ENCODE measurements around the gene TP53BP2.

The TP53BP2 gene

GRCh38 chr1:223796210-223796609 lies 49.5 kb downstream of the TP53BP2 start:
- Histone ChIP-seq H2AFZ (ENCODE audit: low read depth, low read length) (no peak overlapping the region), H3K36me3 (replicated peaks; ENCODE audit: low read depth, low read length) (peaks cover 62% of the 10 kb centered on the region), H3K9me3 (ENCODE audit: insufficient read depth, low read length) (no peaks in the 10 kb centered on the region), H3K27me3 (ENCODE audit: low read depth, low read length) (no peaks in the 10 kb centered on the region), H3K27ac (ENCODE audit: low read length) (no peak overlapping the region), H3K4me3 (ENCODE audit: low read length) (no peak overlapping the region), H3K4me1 (ENCODE audit: low read length) (no peaks in the 10 kb centered on the region), H3K79me2 (ENCODE audit: low read length) (no peaks in the 10 kb centered on the region), H3K4me2 (ENCODE audit: low read length) (no peak overlapping the region), H4K20me1 (ENCODE audit: insufficient read depth, low read length) (no peaks in the 10 kb centered on the region), H3K9ac (ENCODE audit: low read length) (no peak overlapping the region)
- TF ChIP-seq EZH2phosphoT487 (IDR thresholded peaks at IDR 0.05; ENCODE audit: low read depth) (no peak), CTCF (IDR thresholded peaks at IDR 0.05; ENCODE audit: low read depth, low read length) (no peak)

- H3K79me2 ChIP-seq (ENCODE audit: low read length) = no peaks in the 10 kb centered on the region
- H3K4me3 ChIP-seq (ENCODE audit: low read length) = no peak overlapping the region
- no peak overlapping the region for H3K9ac ChIP-seq (ENCODE audit: low read length)
- no peak overlapping the region for H3K27ac ChIP-seq (ENCODE audit: low read length)
- no peak for TF ChIP-seq CTCF (IDR thresholded peaks at IDR 0.05; ENCODE audit: low read depth, low read length)
- TF ChIP-seq EZH2phosphoT487 (IDR thresholded peaks at IDR 0.05; ENCODE audit: low read depth) = no peak
- H3K9me3 ChIP-seq (ENCODE audit: insufficient read depth, low read length) = no peaks in the 10 kb centered on the region
- H2AFZ ChIP-seq (ENCODE audit: low read depth, low read length) = no peak overlapping the region
- peaks cover 51% of the 10 kb centered on the region for H3K36me3 ChIP-seq (replicated peaks; ENCODE audit: low read depth, low read length)
- no peaks in the 10 kb centered on the region for H4K20me1 ChIP-seq (ENCODE audit: insufficient read depth, low read length)
- no peaks in the 10 kb centered on the region for H3K27me3 ChIP-seq (ENCODE audit: low read depth, low read length)
- no peaks in the 10 kb centered on the region for H3K4me1 ChIP-seq (ENCODE audit: low read length)
- no peak overlapping the region for H3K4me2 ChIP-seq (ENCODE audit: low read length)
Measured at GRCh38 chr1:223794136-223794880, 51.4 kb downstream of the TP53BP2 start.

DNA sequence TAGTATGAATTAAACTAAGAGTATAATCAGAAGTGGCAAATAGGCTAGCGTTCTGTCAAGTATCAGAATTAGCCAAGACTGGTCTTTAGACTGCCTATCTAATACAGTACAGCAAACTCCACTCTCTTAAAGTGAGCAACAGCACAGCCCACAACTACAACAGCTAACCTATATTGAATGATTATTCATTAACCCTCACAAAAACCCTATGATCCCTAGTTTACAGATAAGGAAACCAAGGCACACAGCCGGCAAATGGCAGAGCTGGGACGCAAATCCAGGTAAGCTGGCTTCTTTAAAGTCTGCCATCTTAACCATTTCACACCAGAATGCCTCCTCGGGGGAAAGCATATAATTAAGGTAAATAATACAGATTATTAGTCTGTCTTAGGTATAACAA lies 52.0 kb downstream of the TP53BP2 start:
- Histone ChIP-seq H3K27me3 (ENCODE audit: low read depth, low read length) (no peaks in the 10 kb centered on the region), H3K27ac (ENCODE audit: low read length) (no peak overlapping the region), H3K9ac (ENCODE audit: low read length) (no peak overlapping the region), H4K20me1 (ENCODE audit: insufficient read depth, low read length) (no peaks in the 10 kb centered on the region), H3K4me3 (ENCODE audit: low read length) (no peak overlapping the region), H3K9me3 (ENCODE audit: insufficient read depth, low read length) (no peaks in the 10 kb centered on the region), H3K79me2 (ENCODE audit: low read length) (no peaks in the 10 kb centered on the region), H3K4me2 (ENCODE audit: low read length) (no peak overlapping the region), H3K36me3 (replicated peaks; ENCODE audit: low read depth, low read length) (peaks cover 55% of the 10 kb centered on the region), H3K4me1 (ENCODE audit: low read length) (no peaks in the 10 kb centered on the region), H2AFZ (ENCODE audit: low read depth, low read length) (no peak overlapping the region)
- no peak for TF ChIP-seq EZH2phosphoT487 (IDR thresholded peaks at IDR 0.05; ENCODE audit: low read depth)
- no peak for TF ChIP-seq CTCF (IDR thresholded peaks at IDR 0.05; ENCODE audit: low read depth, low read length)

- no peaks in the 10 kb centered on the region for H3K27me3 ChIP-seq (ENCODE audit: low read depth, low read length)
Measured at GRCh38 chr1:223792046-223792445, 53.7 kb downstream of the TP53BP2 start.

More at GRCh38 chr1:223792046-223792445, 53.7 kb downstream of the TP53BP2 start:
- no peak overlapping the region for H3K4me2 ChIP-seq (ENCODE audit: low read length)
- no peaks in the 10 kb centered on the region for H4K20me1 ChIP-seq (ENCODE audit: insufficient read depth, low read length)
- no peak overlapping the region for H3K27ac ChIP-seq (ENCODE audit: low read length)
- no peak overlapping the region for H2AFZ ChIP-seq (ENCODE audit: low read depth, low read length)
- no peak overlapping the region for H3K9ac ChIP-seq (ENCODE audit: low read length)
- H3K9me3 ChIP-seq (ENCODE audit: insufficient read depth, low read length) = no peaks in the 10 kb centered on the region
- H3K79me2 ChIP-seq (ENCODE audit: low read length) = no peaks in the 10 kb centered on the region
- no peaks in the 10 kb centered on the region for H3K4me1 ChIP-seq (ENCODE audit: low read length)
- H3K36me3 ChIP-seq (replicated peaks; ENCODE audit: low read depth, low read length) = peaks cover 55% of the 10 kb centered on the region
- TF ChIP-seq CTCF (IDR thresholded peaks at IDR 0.05; ENCODE audit: low read depth, low read length) (no peak), EZH2phosphoT487 (IDR thresholded peaks at IDR 0.05; ENCODE audit: low read depth) (no peak)
- no peak overlapping the region for H3K4me3 ChIP-seq (ENCODE audit: low read length)

Measured in OCI-LY3 (cell line).